ENCODE results near the gene ASGR1. TPM values are rescaled to one million over a fixed set of nuclear protein-coding genes. Genes with fewer than 3 reads are reported as not detected.

ASGR1 gene
- total and polyA plus RNA-seq, 2 of the 4 experiments (the other 2 are of a cell fraction), result 1.3 to 3.8 TPM

- H3K79me1 ChIP-seq (ENCODE audit: low read depth in 1 of 2, low read length in 2 of 2), result no peaks in the 10 kb centered on the region; a peak in 1 of 4 replicates
- H3K4me1 ChIP-seq (ENCODE audit: control insufficient read depth, insufficient read depth, low read length), result no peaks in the 10 kb centered on the region
- no peaks in the 10 kb centered on the region for H3K9me3 ChIP-seq (ENCODE audit: control insufficient read depth, insufficient read depth, low read length)
- POLR2A ChIA-PET (ENCODE audit: unreplicated experiment), result no interaction called here
- no peak overlapping the region for H2BK15ac ChIP-seq (ENCODE audit: low read depth, low read length)
- no peak overlapping the region for H3K4me3 ChIP-seq (ENCODE audit: insufficient read depth, low read depth, low read length)
- H3K23ac ChIP-seq (ENCODE audit: low read depth, low read length), result no peak overlapping the region
- in situ Hi-C loops (cut with MboI; ENCODE audit: low sequenced_read_pairs), result no loop called here
- no peak overlapping the region for H3K4me2 ChIP-seq (ENCODE audit: low read depth, low read length)
- no peak overlapping the region for H3K56ac ChIP-seq (ENCODE audit: extremely low read depth, insufficient read depth, low read length)
- TF ChIP-seq SMC3 (IDR thresholded peaks at IDR 0.05; ENCODE audit: low read depth, low read length), result no peak
- no peak for TF ChIP-seq CEBPB (IDR thresholded peaks at IDR 0.05; ENCODE audit: low read depth, low read length)
- TF ChIP-seq FOS (IDR thresholded peaks at IDR 0.05; ENCODE audit: low read depth, low read length), result no peak
- TF ChIP-seq RFX5 (IDR thresholded peaks at IDR 0.05; ENCODE audit: low read depth, low read length), result no peak
- TF ChIP-seq NFE2L2 (IDR thresholded peaks at IDR 0.05; ENCODE audit: low read depth, low read length), result no peak
- TF ChIP-seq BHLHE40 (IDR thresholded peaks at IDR 0.05; ENCODE audit: low read depth, low read length), result no peak
- TF ChIP-seq MAZ (IDR thresholded peaks at IDR 0.05; ENCODE audit: borderline replicate concordance, low read depth, low read length), result no peak
- TF ChIP-seq RAD21 (IDR thresholded peaks at IDR 0.05; ENCODE audit: low read length), result no peak
- TF ChIP-seq CTCF (conservative IDR thresholded peaks at IDR 0.05; ENCODE audit: low read depth, low read length), result no peak
- TF ChIP-seq POLR2A (IDR thresholded peaks at IDR 0.05; ENCODE audit: low read depth, low read length), result no peak
- no peak for TF ChIP-seq MXI1 (IDR thresholded peaks at IDR 0.05; ENCODE audit: borderline replicate concordance, low read depth, low read length)
- no peak for TF ChIP-seq RCOR1 (IDR thresholded peaks at IDR 0.05; ENCODE audit: insufficient replicate concordance, low read length)
- TF ChIP-seq USF2 (IDR thresholded peaks at IDR 0.05; ENCODE audit: low read depth, low read length), result no peak
- TF ChIP-seq MAFK (IDR thresholded peaks at IDR 0.05; ENCODE audit: low read depth, low read length), result no peak
- no peak for TF ChIP-seq CHD1 (IDR thresholded peaks at IDR 0.05; ENCODE audit: low read depth, low read length)
- WGBS, 2 experiments (ENCODE audit: extremely low coverage in 2 of 2, insufficient read length in 1 of 2), result 80% methylated on average over 1 of the region's 7 CpGs; no CpG with 5 or more reads in 1 of the 2 experiments
- no peaks in the 10 kb centered on the region; the same call in 1 of the 2 replicates for H3K9me1 ChIP-seq (ENCODE audit: insufficient read depth, low read length)
- no peak overlapping the region for H2BK20ac ChIP-seq (ENCODE audit: low read depth, low read length)
- H2AK9ac ChIP-seq (replicated peaks; ENCODE audit: low read depth, low read length, poor library complexity), result no peak overlapping the region
- no peak overlapping the region for H3K18ac ChIP-seq (ENCODE audit: low read depth, low read length)
- H3K36me3 ChIP-seq (ENCODE audit: control insufficient read depth, insufficient read depth, low read length), result peaks cover 8% of the 10 kb centered on the region
- H4K91ac ChIP-seq (ENCODE audit: insufficient read depth, low read depth, low read length), result no peak overlapping the region
- H2BK120ac ChIP-seq (ENCODE audit: low read depth, low read length), result no peak overlapping the region
- no peak overlapping the region for H2AFZ ChIP-seq (replicated peaks; ENCODE audit: low read length, poor library complexity)
- H3K4ac ChIP-seq (ENCODE audit: low read depth, low read length), result no peak overlapping the region
- H4K5ac ChIP-seq (ENCODE audit: low read depth, low read length), result no peak overlapping the region
- no peak overlapping the region for H4K8ac ChIP-seq (ENCODE audit: low read depth in 2 of 2, low read length in 2 of 2)
- dilution Hi-C loops (cut with HindIII; ENCODE audit: low sequenced_read_pairs, unreplicated experiment), result no loop called here
- intact Hi-C loops (cut with micrococcal nuclease), result no loop called here
- no peaks in the 10 kb centered on the region for H4K20me1 ChIP-seq (ENCODE audit: insufficient read depth, low read length)
- BruUV-seq (replicated peaks), result no TSS peak
- H3K14ac ChIP-seq (replicated peaks; ENCODE audit: low read depth, low read length), result no peak overlapping the region
- CTCF ChIA-PET, result no interaction called here
- H3K27me3 ChIP-seq (ENCODE audit: control insufficient read depth, insufficient read depth, low read length), result no peaks in the 10 kb centered on the region
- no peak overlapping the region for H3K9ac ChIP-seq (ENCODE audit: low read depth, low read length)
- DNase-seq, result no peak
- no peak overlapping the region for H3K27ac ChIP-seq (ENCODE audit: insufficient read depth, low read length)
- no peak overlapping the region for H2BK5ac ChIP-seq (ENCODE audit: low read depth, low read length, poor library complexity, severe bottlenecking)
- H2AK5ac ChIP-seq (ENCODE audit: low read depth, low read length), result no peak overlapping the region
- no peak for ATAC-seq (ENCODE audit: low read depth)
Observed at GRCh38 chr17:7183433-7184090, 4.4 kb upstream of the ASGR1 start.
